Peyer's patch (tissue), 4 donors: ENCODE data around the gene CNRIP1.

ENCODE experiments used
- CTCF ChIP-seq, 6 experiments: fragments of 450-650 bp in 4 of 6; fragments of 200-600 bp in 2 of 6; sonication (generic) in 1 of 6; IDR thresholded peaks; one replicate each; pipeline ENCODE4 v1.5.1; 2017 to 2019; ENCODE audit warnings: antibody characterized with exemption in 6 of 6, mild to moderate bottlenecking in 3 of 6, moderate library complexity in 1 of 6
- POLR2A ChIP-seq, 2 donors: fragments of 450-650 bp; IDR thresholded peaks; one replicate each; pipeline ENCODE4 v1.5.1; 2017; ENCODE audit warnings: antibody characterized with exemption in 2 of 2, mild to moderate bottlenecking in 2 of 2, moderate library complexity in 2 of 2

GRCh38 chr2:68293024-68293423 lies 26.7 kb downstream of the CNRIP1 start:
- TF ChIP-seq CTCF (IDR thresholded peaks at IDR 0.05) (no peak), POLR2A (IDR thresholded peaks at IDR 0.05) (no peak)
